Large intestine (tissue), 3 donors: Measurements from ENCODE around the gene NPC1L1. TPM values are rescaled to one million over a fixed set of nuclear protein-coding genes. Genes with fewer than 3 reads are reported as not detected.

ENCODE experiments used
- DNase-seq, 2 donors: peaks; one replicate each; pipeline versions ENCODE4 v3.0.0 to v3.0.0-alpha.2; 2013
- H3K27ac ChIP-seq: one replicate; pipeline ENCODE4 v1.5.1; 2013; ENCODE audit warnings: low read length
- H3K27me3 ChIP-seq: 2 replicates; pipeline ENCODE4 v1.6.1; 2013; ENCODE audit warnings: low read length; ENCODE audit not compliant: control insufficient read depth, insufficient read depth
- H3K36me3 ChIP-seq: 2 replicates; pipeline ENCODE4 v1.6.1; 2013; ENCODE audit warnings: low read length; ENCODE audit not compliant: control insufficient read depth, insufficient read depth
- H3K4me1 ChIP-seq: one replicate; pipeline ENCODE4 v1.6.1; 2013; ENCODE audit warnings: low read length; ENCODE audit not compliant: control insufficient read depth, insufficient read depth
- H3K4me3 ChIP-seq: one replicate; pipeline ENCODE4 v1.5.1; 2013; ENCODE audit warnings: low read length
- H3K9me3 ChIP-seq: one replicate; pipeline ENCODE4 v1.6.1; 2013; ENCODE audit warnings: mild to moderate bottlenecking, low read depth, low read length, moderate library complexity; ENCODE audit not compliant: control insufficient read depth
- WGBS: methylation state at CpG from one replicate; pipeline ENCODE4 v1.1.5; 2013; ENCODE audit warnings: low lambda C conversion rate; ENCODE audit not compliant: insufficient coverage; 5-methylcytosine and 5-hydroxymethylcytosine counted together
- polyA plus RNA-seq: library from polyadenylated mRNA; unstranded; fragments of 120-200 nt; gene quantifications from one replicate; pipeline ENCODE4 v1.2.1, GENCODE V29; 2013

NPC1L1 gene
- polyA plus RNA-seq, 1 donor, result 63.9 TPM

GRCh38 chr7:44536090-44536489 is 5.0 kb downstream of the NPC1L1 start:
- H3K4me1 ChIP-seq, result peaks cover 64% of the 10 kb centered on the region
- WGBS, result no CpG with 5 or more reads among the region's 10 CpGs
- H3K27me3 ChIP-seq, result no peaks in the 10 kb centered on the region
- no peak for DNase-seq
- no peak overlapping the region for H3K4me3 ChIP-seq
- H3K27ac ChIP-seq, result no peak overlapping the region
- H3K9me3 ChIP-seq, result peaks cover 10% of the 10 kb centered on the region
- peaks cover 40% of the 10 kb centered on the region for H3K36me3 ChIP-seq

- DNase-seq, result no peak
- peaks cover 58% of the 10 kb centered on the region for H3K4me1 ChIP-seq
- H3K4me3 ChIP-seq, result no peak overlapping the region
- 100% methylated on average over 1 of the region's 8 CpGs for WGBS
- peaks cover 45% of the 10 kb centered on the region for H3K36me3 ChIP-seq
- no peaks in the 10 kb centered on the region for H3K27me3 ChIP-seq
- H3K9me3 ChIP-seq, result peaks cover 10% of the 10 kb centered on the region
- H3K27ac ChIP-seq, result no peak overlapping the region
These were observed 5.6 kb downstream of the NPC1L1 start for GRCh38 chr7:44535348-44536064.

DNA sequence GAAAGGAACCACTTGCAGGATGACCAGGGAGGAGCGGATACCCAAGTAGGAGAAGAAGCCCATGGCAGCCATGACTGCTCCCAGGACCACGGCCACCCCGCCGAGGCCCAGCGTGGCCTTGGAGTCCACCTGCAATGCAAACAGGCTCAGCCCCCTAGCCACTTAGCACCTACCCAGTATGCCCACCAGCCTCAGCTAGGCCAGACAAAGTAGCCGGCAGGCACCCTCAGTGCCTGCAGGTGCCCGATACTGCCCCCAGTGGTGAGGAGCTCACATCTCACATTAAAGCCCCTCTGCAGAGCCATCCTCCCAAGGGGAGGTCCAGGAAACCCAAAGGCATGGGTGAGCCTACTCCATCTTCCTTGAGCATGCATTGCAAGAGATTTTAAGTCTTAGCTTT is 6.6 kb downstream of the NPC1L1 start:
- Histone ChIP-seq H3K9me3 (peaks cover 5% of the 10 kb centered on the region), H3K27ac (peak overlapping the region; percentile 56), H3K4me3 (no peak overlapping the region), H3K27me3 (no peaks in the 10 kb centered on the region), H3K36me3 (peaks cover 42% of the 10 kb centered on the region), H3K4me1 (peaks cover 48% of the 10 kb centered on the region)
- WGBS, result no CpG with 5 or more reads among the region's 7 CpGs
- peak in 1 of 2 donors; percentile 40 for DNase-seq

- H3K27me3 ChIP-seq, result no peaks in the 10 kb centered on the region
- WGBS, result no CpG with 5 or more reads among the region's 5 CpGs
- H3K4me1 ChIP-seq, result peaks cover 44% of the 10 kb centered on the region
- H3K36me3 ChIP-seq, result peaks cover 39% of the 10 kb centered on the region
- DNase-seq, result peak in 1 of 2 donors; percentile 43
- no peak overlapping the region for H3K4me3 ChIP-seq
- peak overlapping the region; percentile 56 for H3K27ac ChIP-seq
- peaks cover 3% of the 10 kb centered on the region for H3K9me3 ChIP-seq
These were observed 7.0 kb downstream of the NPC1L1 start for GRCh38 chr7:44534087-44534486.

- H3K36me3 ChIP-seq, result peaks cover 40% of the 10 kb centered on the region
- DNase-seq, result no peak
- WGBS, result no CpG with 5 or more reads among the region's 8 CpGs
These were observed 7.7 kb downstream of the NPC1L1 start for GRCh38 chr7:44533301-44534055.

DNA sequence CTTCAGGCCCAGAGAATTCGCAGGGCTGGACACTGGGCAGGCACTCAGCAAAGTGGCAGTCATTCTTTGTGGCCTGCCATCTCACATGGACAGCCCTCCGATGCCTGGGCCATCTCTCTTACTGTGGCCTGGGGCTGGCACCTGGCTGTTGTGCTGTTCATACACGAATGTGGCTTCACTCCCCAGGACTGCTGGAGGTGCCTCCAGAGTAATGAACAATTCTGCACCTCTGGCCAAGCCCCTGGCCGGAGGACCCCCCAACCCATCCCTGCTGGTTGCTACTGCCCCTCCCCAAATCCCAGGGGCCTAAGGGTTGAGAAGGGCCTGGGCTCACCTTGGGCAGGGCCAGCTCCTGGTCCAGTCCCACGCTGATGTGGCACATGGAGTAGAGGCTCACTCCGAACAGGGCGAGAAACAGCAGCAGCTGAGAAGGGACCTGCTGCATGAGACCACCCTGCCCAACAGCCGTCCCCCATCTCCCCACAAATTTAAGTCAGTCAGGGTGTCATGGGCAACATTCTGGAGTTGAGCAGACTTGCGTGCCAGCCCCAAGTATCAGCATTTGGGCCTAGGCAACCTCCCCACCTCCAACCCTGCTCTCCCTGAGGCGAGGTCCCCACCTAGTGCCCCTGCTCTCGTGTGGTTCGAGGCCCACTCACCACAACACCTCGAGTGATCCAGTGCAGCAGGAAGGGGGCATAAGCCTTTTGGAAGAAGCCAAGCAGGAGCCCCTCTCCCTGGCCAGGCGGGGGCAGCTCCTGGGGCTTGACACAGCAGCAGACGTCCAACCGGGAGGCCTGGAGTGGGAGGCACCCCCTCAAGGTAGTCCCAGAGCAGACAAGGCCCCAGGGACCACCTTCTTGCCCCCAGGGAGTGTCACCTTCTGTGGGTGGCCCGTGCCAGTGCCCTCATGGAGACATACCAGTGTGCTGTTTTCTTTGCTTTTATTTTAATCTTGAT is 9.4 kb downstream of the NPC1L1 start:
- H3K4me3 ChIP-seq, result no peak overlapping the region
- H3K36me3 ChIP-seq, result peaks cover 50% of the 10 kb centered on the region
- DNase-seq, result no peak
- H3K27ac ChIP-seq, result no peak overlapping the region
- H3K4me1 ChIP-seq, result peaks cover 26% of the 10 kb centered on the region
- no peaks in the 10 kb centered on the region for H3K27me3 ChIP-seq
- WGBS, result no CpG with 5 or more reads among the region's 17 CpGs
- peaks cover 7% of the 10 kb centered on the region for H3K9me3 ChIP-seq

More at GRCh38 chr7:44533301-44534055, 7.7 kb downstream of the NPC1L1 start:
- H3K27ac ChIP-seq, result peak overlapping the region; percentile 56
- H3K4me3 ChIP-seq, result no peak overlapping the region
- no peaks in the 10 kb centered on the region for H3K27me3 ChIP-seq
- peaks cover under 1% of the 10 kb centered on the region for H3K9me3 ChIP-seq
- H3K4me1 ChIP-seq, result peaks cover 39% of the 10 kb centered on the region

DNA sequence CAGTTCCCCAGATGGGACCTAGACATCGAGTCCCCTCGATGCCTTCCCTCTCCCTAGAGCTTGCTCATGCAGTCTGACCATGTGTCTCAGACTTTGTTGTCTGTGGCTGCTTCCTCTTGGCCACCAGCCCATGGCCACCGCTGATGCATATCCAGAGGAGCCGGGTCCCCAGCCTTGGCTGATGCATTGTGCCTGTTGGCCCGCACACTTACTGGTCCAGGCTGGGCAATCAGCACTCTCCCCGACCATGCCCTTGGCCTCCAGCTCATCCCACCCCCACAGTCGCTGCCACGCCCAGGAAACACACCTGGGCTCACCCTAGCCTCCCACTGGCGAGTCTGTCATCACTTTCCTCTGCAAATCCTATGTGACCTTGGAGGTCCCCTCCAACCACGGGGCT is 10.1 kb downstream of the NPC1L1 start:
- H3K36me3 ChIP-seq, result peaks cover 56% of the 10 kb centered on the region
- no peak for DNase-seq
- H3K27me3 ChIP-seq, result no peaks in the 10 kb centered on the region
- peaks cover 19% of the 10 kb centered on the region for H3K4me1 ChIP-seq
- no peak overlapping the region for H3K4me3 ChIP-seq
- peaks cover 12% of the 10 kb centered on the region for H3K9me3 ChIP-seq
- no CpG with 5 or more reads among the region's 10 CpGs for WGBS
- no peak overlapping the region for H3K27ac ChIP-seq

- H3K9me3 ChIP-seq, result peaks cover 24% of the 10 kb centered on the region
- no peaks in the 10 kb centered on the region for H3K27me3 ChIP-seq
- H3K4me3 ChIP-seq, result no peak overlapping the region
- no peaks in the 10 kb centered on the region for H3K4me1 ChIP-seq
- no peak for DNase-seq
- H3K36me3 ChIP-seq, result peaks cover 43% of the 10 kb centered on the region
- no peak overlapping the region for H3K27ac ChIP-seq
- WGBS, result 82% methylated on average over 1 of the region's 3 CpGs
These were observed 16.2 kb downstream of the NPC1L1 start for GRCh38 chr7:44524811-44525388.

DNA sequence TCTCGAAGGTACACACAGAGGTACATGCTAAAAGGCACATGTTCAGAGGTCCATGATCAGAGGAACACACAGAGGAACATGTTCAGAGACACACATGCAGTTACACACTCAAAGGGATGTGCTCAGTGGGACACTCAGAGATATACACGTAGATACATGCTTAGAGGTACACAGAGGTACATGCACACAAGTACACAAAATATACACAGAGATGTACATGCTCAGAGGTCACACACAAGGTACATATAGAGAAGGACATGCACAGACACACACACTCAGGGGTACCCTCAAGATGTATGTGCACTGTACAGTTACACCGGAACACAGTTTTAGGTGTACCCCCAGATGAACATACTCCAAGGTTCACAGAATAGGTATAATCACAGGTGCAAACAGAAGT is 18.8 kb downstream of the NPC1L1 start:
- peaks cover 45% of the 10 kb centered on the region for H3K36me3 ChIP-seq
- no peaks in the 10 kb centered on the region for H3K4me1 ChIP-seq
- H3K9me3 ChIP-seq, result peaks cover 17% of the 10 kb centered on the region
- no peak overlapping the region for H3K27ac ChIP-seq
- no peaks in the 10 kb centered on the region for H3K27me3 ChIP-seq
- no peak overlapping the region for H3K4me3 ChIP-seq
- DNase-seq, result no peak
- WGBS, result no CpG with 5 or more reads among the region's 3 CpGs
